GM19099 (cell line): ENCODE measurements around the gene LRMDA.

Source experiments
- POLR2A ChIP-seq: IDR thresholded peaks from 3 replicates; pipeline ENCODE4 v1.6.1; 2011; ENCODE audit warnings: low read depth; ENCODE audit not compliant: insufficient read length; ENCODE audit errors: extremely low read depth

Gene LRMDA

DNA sequence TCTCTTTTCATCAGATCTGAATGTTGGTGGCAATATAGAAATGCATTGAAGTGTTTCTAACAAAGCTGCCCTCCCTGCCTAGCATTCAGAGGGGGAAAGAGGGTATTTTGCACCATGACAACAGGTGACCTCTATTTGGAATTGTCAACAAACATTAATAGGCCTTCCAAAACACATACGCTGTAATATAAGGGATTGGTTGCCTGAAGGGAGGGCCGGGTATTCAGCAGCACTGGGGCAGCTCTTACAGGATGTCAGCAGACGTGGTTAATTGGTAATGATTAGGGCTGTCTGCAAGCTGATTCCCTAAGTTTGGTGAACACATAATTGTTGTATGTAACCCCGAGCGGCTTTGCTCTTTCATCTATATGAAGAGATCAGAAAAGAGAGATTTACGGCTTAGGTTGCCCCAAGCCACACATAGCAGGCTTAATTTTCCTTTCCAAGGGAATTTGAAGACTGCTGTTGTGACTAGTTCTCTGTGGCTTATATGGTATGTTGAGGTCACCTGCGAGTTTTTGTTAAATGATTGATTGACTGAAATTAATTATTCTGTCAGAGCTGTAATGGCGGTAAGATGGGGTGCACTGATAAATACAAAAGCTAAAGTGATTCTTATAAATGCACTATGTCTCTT lies 759.3 kb downstream of the LRMDA start:
- no peak for TF ChIP-seq POLR2A

DNA sequence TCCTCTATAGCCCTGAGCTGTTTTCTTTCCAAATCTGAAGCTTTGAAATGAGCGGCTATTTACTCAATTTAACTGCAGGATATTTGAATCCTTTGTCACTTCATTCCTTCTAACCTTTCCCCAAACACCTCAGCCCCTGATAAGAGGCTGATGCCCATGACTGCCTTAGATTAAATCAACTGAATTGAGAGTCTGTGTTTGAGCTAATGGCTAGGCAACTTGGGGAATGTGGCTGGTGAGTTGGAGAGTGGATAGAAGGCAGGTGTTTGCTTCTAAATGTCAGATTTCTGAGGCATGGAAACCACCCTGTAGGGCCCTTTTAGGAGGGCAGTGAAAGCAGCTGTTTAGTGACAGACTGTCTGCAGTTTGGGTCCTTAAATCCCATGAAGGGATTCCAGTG lies 759.9 kb downstream of the LRMDA start:
- TF ChIP-seq POLR2A: no peak

DNA sequence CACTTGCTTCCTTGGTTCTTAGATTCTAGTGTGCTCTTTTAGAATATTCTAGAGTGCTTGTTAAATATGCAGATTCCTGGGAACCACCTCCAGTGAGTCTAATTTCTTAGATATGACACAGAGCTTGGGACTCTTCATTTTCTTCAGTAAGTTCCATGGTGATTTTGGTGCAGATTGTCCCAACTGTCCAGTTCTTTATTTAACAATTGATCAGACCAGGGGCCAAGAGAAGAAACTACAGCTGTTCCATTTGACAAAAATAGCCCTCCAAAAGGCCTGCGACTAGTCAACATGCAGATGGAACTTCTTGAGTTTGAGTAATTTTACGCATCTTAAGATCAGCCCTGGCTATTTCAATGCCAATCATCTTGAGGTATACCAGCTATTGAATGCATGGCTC lies 760.7 kb downstream of the LRMDA start:
- no peak for TF ChIP-seq POLR2A

- TF ChIP-seq POLR2A: no peak
Measured at GRCh38 chr10:76192694-76193320, 761.4 kb downstream of the LRMDA start.

GRCh38 chr10:76195654-76196390 lies 764.4 kb downstream of the LRMDA start:
- TF ChIP-seq POLR2A: no peak

- TF ChIP-seq POLR2A: no peak
Measured at GRCh38 chr10:76197293-76197692, 765.9 kb downstream of the LRMDA start.

GRCh38 chr10:76198287-76199035 lies 767.0 kb downstream of the LRMDA start:
- TF ChIP-seq POLR2A: no peak

GRCh38 chr10:76201962-76202361 lies 770.5 kb downstream of the LRMDA start:
- no peak for TF ChIP-seq POLR2A

DNA sequence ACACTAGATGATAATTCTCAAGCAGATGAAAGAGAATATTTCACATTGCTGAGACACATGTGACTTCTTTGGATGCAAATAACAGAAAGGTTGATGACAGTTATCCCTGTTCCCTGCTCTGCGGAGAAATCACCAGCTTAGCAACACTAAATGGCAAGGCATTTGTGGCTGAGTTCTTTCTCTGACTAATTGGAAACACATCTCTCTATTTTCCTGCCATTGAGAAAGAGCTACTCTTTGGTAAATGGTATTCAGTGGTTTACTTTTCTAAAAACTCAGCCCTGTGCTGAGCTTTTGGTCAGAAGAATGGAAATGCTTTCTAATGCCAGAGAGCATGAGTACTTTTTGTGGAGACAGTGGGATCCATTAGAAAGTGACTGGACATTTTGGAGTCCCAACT lies 771.4 kb downstream of the LRMDA start:
- TF ChIP-seq POLR2A: no peak

- TF ChIP-seq POLR2A: no peak
Measured at GRCh38 chr10:76205361-76205760, 773.9 kb downstream of the LRMDA start.

GRCh38 chr10:76206797-76207352 lies 775.5 kb downstream of the LRMDA start:
- TF ChIP-seq POLR2A: no peak

DNA sequence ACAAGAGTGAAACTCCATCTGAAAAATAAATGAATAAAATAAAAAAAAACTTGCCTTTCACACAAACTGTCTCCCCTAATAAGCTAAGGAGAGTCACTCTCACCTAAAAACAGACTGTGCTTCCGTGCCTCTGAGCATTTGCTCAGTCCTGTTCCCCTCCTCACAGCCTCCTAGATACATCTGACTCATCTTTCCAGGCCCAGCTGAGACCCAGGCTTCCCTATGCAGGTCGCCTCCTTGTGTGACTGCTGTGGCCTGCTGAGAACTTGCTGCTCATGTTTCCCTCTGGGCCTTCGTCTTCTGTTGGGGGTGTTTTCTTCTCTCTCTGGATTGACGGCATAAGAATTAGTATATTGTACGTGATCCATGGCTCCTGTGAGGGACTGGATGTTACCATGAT lies 777.7 kb downstream of the LRMDA start:
- no peak for TF ChIP-seq POLR2A

DNA sequence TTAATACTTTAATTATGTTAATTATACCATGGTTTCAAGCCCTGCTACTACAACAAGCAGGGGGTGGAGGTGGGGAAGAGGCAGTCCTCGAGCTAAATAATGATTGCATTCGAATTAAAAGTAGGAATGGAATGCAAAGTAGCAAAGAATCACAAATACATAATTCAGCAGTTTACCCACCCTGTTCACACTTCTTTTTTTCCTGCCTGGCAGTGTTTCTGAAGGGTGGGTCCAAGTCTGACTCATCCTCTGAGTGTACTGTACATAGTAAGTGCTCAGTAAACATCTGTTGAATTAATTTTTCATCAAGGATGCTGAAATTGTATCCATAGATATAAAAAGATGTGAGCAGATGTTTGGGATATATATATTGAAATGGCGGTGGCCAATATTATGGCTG lies 778.8 kb downstream of the LRMDA start:
- no peak for TF ChIP-seq POLR2A

DNA sequence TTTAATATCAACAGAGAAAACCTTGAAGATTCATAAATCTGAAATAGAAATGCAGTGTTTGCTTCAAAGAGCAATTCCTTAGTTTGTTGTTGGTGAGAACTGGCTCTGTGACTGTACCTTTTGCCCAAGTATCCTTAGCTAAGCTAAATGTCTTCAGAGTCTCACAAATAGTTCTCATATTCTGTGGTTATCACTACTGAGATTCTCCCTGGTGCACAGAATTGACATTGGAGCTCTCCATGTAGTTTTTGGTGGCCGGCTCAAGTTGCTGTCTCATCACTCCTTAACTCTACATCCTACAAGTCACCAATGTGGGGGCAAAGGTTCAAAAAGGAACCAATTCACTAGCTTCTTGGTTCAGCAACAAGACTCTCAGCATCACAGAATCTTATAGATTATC lies 780.3 kb downstream of the LRMDA start:
- no peak for TF ChIP-seq POLR2A

- TF ChIP-seq POLR2A: no peak
Measured at GRCh38 chr10:76213876-76214275, 782.5 kb downstream of the LRMDA start.

- no peak for TF ChIP-seq POLR2A
Measured at GRCh38 chr10:76218035-76218434, 786.6 kb downstream of the LRMDA start.

GRCh38 chr10:76229341-76229740 lies 797.9 kb downstream of the LRMDA start:
- no peak for TF ChIP-seq POLR2A
